NOMO-1 treated with DMSO at 0.1 percent for 48 hours (cell line): ENCODE results near the gene RSPH10B.
"Not testable (repeated sequence)": the region's sequence is repeated elsewhere in the genome, so short reads cannot be mapped to it uniquely, and the experiment has no call there.

Experiments used
- DNase-seq: peaks from one replicate; lab custom pipeline; 2025; ENCODE audit not compliant: unreplicated experiment; lab: John Stamatoyannopoulos, UW

Gene RSPH10B

DNA sequence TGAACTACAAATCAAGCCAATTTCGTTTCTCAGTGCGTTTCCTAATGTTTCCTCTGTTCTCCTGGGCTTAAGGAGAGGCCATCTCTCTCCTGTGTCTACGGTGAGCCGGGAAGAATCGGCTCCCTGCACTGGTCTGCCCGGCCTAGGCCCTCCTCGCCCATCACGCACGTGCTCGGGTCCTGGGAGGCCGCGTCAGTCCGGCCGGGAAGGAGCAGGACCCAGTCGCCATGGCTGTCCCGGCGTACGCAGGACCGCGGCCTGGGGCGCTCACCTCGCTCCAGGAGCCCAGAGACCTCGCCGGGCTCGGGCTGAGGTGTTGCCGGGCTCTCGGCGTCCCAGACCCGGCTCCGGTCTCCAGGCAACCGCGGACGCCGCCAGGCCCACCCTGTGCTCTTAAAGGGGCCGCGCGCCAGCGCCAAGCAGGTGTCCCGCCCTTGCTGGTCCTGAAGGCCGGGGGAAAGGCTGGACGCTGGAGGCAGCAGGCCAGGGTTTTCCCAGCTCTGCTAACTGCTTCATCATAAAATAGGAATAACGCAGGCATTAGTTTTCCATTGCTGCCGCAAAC, at the start of gene RSPH10B:
RSPH10B (minus strand) TSS at position 343 of the 565 bp plus-strand sequence. CDS start 3,573 bp downstream, outside the sequence.
- not testable (repeated sequence) for DNase-seq

DNA sequence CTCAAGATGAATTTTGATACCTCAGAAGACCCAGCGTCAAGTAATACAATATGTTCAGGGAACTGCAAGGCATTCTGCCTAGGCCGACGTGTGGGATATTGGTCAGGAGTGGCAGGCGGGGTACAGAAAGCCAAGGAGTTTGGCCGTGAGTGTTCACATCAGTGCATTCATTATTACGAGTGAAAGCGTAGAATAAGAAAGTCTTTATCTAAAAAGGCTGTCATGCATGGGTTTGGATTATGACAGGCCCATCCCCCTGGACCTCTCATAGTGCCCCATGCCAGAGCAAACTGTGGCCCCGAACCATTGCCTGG, 46.1 kb upstream of the RSPH10B start:
- no peak for DNase-seq

DNA sequence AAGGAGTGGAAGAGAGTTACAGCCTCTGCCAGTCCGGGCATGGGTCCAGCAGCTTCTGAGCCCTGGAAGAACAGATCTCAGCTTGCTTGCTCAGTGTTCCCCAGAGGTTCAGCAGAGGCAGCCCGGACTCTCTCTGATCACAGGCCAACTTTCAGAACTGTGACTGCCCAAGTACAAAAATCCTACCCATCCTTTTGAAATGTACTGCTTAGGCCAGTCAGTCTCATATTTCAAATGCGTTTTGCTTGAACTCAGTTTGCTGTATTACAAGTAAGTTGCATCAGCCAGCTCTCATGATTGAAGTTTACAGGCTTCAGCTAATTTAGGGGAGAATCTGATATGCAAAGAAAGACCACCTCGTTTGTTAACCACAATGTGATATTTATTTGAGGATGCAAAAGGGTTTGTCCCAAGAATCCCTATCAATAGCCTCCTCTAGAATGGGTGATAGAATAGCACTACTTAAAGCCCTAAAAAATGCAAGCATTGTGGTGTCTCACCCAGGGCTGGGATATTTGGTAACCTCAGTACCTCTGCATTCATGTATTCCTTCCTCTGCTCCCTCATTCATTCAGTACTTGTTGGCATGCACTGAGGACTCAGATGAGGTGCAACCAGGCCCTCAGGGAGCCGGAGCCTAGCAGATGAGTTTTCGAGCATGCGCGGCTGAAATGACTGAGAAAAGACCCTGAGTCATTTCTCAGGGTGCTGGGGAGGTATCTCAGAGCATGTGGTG, 45.6 kb upstream of the RSPH10B start:
- no peak for DNase-seq

DNA sequence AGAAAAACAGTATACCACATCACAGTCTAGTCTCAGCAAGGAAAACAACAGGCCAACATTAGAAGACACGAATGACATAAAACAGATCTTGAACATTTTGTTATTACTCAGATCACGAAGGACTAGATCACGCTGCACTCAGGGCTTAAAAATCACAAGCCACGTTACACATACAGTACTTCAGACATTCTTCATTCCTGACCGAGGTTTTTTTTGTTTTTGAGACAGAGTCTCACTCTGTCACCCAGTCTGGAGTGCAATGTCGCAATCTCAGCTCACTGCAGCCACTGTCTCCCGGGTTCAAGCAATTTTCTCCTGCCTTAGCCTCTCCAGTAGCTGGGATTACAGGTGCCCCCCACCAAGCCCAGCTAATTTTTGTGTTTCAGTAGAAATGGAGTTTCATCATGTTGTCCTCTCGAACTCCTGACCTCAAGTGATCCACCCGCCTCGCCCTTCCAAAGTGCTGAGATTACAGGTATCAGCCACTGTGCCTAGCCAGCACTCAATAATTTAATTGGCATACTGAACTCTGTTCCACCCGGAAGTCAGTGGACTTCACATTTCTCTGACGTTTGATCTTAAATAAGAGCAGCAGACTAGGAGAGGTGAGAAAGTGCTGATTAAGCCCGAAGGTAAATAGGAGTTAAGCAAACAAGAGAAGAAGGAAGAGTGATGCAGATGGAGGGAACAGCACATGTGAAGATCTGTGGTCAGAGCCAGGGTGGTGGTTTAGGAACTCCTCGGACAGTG, 42.0 kb upstream of the RSPH10B start:
- DNase-seq: no peak

DNA sequence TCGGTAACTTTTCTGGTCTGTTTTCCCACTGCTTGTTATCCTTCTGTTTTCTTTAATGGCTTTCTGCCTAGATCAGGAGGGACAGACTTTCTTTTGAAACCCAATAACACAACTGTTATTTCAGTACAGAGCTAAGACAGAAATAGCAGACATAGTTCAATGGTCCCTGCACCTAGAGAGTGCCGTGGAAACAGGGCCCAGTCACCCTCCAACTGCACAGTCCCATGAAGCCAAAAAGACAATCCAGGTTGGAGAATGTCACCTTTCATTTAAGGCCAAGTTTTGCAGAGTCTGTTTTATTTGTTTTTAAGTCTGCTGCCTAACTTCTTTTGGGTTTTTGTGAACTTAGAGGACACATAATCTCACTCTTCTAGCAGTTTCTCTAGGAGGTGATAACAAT, 41.1 kb upstream of the RSPH10B start:
- DNase-seq: no peak

DNA sequence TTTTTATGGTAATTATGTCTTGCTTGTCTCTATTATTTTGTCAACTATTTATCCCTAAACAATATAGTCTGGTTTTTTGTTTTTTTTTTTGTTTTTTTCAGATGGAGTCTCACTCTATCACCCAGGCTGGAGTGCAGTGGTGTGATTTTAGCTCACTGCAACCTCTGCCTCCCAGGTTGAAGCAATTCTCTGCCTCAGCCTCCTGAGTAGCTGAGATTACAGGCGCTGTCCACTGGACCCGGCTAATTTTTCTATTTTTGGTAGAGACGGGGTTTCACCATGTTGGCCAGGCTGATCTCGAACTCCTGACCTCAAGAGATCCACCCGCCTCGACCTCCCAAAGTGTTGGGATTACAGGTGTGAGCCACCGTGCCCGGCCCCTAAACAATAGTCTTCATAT, 39.9 kb upstream of the RSPH10B start:
- DNase-seq: not testable (repeated sequence)

DNA sequence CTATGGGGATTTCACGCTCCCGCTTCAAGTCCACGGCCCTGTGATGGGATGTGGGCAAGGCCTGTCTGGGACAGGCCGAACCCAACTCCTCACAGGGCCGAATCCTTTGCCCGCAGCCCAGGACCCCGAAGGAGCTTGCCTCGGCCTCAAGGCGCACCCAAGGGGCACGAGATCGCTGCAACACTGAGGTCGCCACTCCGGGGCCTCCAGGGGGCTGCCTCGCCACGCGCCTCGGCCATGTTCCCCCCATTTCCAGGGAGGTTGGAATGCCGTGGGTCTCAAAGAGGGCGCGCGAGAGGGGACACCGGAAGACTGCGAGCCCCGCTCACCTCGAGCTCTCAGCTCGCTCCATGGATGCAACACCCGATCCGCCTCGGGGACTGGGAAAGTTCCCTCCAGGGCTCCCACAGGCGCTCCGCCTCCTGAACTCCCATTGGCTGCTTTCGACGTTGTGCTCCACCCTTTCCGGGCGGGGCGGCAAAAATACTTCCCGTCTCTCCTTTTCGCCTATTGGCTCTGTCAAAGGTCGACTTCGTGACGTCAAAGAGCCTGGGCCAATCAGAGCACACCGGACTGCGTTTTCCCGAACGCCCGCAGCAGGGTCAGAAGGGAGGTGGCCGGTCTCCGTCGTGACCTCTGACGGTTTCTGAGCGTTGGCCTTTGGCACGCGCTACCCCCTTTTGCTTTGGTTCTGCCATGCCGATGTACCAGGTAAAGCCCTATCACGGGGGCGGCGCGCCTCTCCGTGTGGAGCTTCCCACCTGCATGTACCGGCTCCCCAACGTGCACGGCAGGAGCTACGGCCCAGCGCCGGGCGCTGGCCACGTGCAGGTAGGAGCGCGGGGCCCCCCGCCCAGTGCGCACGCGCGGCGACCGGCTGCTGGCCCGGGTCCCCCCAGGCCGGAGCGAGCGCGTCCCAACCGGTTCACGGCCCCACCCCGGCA, 38.5 kb upstream of the RSPH10B start, which contains the start of the genes AIMP2 and PMS2:
AIMP2 (plus strand) TSS at position 605 of the 944 bp plus-strand sequence; CDS start at position 697, 92 bp downstream.
PMS2 (minus strand) TSS at position 382 of the 944 bp plus-strand sequence; CDS start at position 352, 30 bp downstream.
- peak; percentile 96 for DNase-seq

DNA sequence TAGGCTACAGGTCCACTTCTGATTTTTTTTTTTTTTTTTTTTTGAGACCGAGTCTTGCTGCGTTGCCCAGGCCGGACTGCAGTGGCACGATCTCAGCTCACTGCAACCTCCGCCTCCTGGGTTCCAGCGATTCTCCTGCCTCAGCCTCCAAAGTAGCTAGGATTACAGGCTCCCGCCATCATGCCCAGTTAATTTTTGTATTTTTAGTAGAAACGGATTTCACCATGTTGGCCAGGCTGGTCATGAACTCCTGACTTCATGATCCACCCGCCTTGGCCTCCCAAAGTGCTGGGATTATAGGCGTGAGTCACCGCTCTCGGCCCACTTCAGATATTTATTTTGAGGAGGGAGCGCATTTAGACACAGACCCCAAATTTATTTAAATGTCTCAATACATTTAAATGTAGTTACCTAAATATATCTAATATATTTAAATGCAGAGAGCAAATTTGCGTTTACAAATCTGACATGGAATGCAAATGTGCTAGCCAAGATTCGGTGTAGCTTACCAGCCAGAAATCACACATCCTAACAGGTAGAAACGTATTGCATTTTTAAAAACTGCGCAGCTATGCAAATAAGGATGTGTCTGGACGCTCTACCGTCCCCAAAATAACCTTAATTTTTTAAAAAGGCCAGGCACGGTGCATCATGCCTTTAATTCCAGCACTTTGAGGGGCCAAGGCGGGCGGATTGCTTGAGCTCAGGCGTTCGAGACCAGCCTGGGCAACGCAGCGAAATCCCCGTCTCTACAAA, 37.5 kb upstream of the RSPH10B start:
- DNase-seq: not testable (repeated sequence)

DNA sequence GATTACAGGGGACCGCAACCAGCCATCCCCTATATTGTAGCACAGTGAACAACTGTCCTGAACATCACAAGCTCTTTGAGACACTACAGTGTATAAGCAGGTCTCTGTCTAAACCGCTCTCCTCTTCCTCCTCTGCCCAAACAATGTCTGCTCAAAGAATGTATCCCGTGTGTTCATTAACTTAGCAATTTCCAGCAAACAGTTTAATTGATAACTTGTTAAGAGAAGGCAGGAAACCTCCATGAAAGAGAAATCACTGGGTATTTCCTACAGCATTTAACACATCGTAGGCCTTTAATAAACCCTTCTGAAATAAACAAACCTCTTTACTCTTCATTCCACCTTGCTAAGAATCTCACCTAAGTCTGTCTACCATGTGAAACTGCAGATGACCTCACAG, 36.9 kb upstream of the RSPH10B start:
- DNase-seq: no peak

DNA sequence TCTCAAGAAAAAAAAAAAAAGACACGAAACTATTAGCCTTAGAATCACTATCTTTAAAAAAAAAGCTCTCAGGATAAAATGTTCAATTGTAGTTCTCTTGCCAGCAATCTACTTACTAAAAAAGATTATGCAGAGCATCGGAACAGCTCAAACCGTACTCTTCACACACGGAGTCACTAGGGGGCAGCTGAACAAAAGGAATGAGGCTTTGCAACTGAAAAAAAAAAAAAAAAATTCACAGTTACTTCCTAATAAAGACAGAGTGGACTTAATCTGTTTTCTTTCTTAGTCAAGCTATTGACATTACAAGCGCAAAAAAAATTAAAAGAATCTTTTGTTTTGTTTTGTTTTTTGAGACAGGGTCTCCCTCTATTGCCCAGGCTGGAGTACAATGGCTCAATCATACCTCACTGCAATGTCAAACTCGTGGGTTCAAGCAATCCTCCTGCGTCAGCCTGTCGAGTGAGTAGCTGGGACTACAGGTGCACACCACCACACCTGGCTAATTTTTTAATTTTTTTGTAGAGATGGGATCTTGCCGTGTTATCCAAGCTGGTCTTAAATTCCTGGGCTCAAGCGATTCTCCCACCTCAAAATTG, 26.8 kb upstream of the RSPH10B start:
- DNase-seq: peak; percentile 72

DNA sequence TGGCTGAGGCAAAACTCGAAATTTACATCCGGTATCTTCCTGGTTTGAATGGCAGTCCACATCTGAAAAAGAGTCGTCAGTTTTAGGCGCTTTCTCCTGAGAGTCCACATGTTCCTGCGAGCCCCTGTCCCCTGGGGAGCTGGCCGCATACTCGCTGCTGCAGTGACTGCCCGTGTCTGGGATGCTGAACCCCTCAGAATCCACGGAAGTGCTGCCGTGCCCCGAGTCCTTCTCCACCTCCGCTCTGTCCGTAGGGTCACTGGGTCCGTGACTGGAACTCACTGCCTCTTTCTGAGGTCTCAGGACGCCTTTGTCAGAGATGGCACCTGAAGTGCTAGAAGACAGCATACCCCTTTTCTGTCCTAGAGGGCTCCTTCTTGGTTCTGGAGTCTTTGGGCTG, 16.6 kb upstream of the RSPH10B start:
- not testable (repeated sequence) for DNase-seq

DNA sequence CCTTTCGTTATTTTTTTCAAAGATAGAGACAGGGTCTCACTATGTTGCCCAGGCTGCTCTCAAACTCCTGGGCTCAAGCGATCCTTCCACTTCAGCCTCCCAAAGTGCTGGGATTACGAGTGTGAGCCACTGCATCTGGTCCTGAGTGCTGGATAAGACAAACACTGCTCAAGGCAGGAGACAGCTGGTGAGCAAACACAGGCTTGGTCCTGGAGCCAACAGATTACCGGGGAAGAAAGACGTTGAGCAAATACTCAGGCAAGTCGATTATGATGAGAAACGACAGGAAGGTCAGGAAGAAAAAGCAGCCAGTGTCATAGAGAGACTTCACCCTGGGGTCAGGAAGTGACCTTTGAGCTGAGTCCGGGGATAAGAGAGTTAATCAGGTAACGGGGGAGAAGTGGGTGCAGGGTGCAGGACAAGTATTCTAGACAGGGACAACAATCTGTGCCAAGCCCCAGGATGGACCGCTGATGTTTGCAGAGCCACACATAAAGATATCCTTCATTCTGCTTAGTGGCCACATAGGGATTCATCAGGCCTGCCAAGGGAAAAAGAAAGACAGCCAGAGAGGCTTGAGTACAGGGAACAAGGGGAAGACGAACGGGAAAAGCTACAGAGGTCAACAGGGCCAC, 9.3 kb upstream of the RSPH10B start:
- DNase-seq: not testable (repeated sequence)

DNA sequence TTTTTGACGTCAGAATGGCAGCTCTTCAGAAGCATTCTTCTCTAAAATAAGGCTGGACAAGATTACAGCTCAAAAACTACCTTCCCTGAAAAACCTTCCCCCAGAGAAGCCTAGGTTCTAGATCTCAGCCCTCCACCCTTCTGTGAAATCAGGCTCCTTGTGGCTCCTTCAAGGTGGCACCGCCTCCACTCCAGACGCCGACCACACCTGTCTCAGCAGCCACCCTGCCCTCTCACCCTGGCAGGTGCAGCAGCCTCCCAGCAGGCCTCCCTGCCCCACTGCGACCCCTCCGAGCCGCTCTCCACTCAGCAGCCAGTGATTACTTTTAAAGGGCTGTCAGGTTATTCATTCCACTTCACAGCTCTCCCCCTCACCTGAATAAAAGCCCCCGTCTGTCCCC, 3.1 kb upstream of the RSPH10B start:
- DNase-seq: not testable (repeated sequence)

DNA sequence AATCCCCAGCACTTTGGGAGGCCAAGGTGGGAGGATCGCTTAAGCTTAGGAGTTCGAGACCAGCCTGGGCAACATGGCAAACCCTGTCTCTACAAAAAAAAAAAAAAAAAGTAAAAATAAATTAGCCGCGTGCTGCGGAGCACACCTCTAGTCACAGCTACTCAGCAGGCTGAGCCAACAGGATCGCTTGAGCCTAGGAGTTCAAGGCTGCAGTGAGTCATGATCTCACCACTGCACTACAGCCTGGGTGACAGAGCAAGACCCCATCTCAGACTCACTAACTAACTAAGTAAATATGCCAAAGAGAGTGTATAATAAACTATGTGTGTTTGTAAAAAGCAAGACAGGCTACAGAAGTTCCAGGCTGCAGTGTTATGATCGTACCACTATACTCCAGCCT, 6.7 kb downstream of the RSPH10B start:
- not testable (repeated sequence) for DNase-seq

DNA sequence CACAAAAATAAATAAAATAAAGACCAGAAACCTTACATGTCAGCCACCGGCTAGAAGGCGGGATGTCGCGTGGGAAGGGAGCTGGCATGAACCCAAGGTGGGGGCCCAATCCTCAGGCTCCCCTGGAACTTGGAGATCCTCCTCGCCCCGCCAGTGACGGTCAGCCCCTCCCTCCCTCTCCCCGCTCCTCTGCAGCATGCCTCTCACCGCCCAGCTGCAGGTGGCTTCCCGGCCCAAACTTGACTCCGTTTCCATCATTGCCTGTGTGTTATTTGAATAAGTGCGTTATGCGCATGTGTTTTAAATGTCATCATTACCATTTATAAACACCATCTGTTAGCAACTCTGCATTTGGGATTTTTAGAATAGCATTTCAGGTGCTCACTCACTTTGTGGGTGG, 7.3 kb downstream of the RSPH10B start:
- DNase-seq: not testable (repeated sequence)

DNA sequence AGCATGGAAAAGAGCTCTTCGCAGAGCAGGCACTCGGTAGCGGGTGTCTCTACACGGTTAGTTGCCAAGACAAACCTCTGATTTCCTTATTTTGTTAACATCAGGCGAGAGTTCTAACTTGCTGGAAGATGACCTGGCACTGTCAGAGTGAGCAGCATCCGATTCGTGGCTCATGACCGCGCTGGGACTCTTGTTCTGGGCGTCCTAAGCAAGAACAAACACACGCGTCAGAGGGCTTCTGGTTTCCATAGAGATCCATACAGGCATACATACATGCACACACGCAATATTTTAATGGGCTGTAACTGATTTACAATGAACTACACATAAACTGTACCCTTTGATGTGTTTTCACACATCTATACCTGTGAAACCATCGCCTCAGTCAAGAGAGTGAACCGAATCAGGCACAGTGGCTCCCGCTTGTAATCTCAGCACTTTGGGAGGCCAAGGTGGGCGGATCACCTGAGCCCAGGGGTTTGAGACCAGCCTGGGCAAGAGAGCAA, 35.5 kb downstream of the RSPH10B start:
- DNase-seq: not testable (repeated sequence)

DNA sequence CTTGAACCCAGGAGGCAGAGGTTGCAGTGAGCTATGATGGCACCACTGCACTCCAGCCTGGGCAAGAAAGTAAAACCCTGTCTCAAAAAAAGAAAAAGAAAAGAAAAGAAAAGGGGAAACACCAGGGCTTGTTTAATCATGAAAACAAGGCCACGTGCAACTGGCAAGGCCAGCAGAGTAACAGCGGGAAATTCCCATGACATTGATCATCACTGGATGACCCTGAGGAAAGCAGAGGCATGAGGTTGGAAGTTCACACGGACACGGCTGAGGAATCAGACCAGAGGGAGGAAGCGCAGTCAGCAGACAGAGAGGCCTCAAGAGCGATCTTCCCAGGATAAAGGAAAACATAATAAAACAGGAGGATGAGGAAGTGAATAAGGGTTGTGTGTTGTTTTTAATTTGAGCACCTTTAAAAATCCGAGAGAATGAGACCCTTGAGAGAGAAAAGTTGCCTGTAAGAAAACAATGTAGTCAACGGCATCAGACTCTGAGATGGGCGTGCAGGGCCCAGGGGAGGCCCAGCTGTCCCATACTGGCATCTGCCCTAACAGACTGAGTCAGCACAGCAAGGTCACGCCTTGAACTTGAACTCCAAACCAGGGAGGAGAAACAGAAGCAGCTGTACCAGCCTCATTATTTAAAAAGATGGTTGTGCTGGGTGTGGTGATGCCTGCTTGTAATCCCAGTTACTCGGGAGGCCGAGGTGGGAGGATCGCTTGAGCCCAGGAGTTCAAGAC, 38.4 kb downstream of the RSPH10B start:
- DNase-seq: not testable (repeated sequence)

DNA sequence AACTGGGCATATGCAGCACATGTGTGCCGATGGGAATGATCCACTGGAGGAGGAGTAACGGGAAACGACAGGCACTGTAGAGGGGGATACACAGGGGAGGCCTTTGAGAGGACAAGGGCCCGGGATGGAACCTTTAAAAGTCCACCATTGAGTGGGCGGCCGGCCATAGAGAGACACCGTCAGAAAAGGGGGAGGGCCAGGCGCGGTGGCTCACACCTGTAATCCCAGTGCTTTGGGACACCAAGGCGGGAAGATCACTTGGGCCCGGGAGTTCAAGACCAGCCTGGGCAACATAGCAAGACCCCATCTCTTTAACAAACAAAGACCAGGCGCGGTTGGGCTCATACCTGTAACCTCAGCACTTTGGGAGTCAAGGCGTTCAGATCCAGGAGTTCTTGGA, 39.2 kb downstream of the RSPH10B start:
- DNase-seq: not testable (repeated sequence)
